ENCODE measurements around the gene CLCN6.

DNA sequence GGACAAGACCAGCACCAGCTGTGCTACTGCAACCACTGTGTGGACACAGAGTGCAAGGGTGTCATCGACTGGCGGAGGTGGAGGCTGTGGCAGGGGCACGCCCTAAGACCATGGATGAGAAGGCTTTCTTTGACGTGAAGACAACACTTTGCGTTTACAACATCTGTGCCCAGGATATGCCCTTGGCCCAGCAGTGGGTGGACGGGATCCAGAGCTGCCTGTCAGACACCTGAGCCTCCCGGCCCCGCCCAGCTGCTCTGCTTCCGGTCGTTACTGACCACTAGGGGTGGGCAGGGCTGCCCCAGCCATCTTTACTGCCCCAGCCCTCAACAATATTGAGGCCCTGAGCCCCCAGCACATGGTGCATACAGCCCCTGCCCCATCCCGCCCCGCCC is 74.2 kb downstream of the CLCN6 start:
- TF ChIP-seq EP300 (IDR thresholded peaks at IDR 0.05; ENCODE audit: borderline replicate concordance) (no peak), NFIC (IDR thresholded peaks at IDR 0.05) (no peak), RAD21 (IDR thresholded peaks at IDR 0.05; ENCODE audit: low read depth) (no peak)
- TF ChIP-seq, protein P1, sequence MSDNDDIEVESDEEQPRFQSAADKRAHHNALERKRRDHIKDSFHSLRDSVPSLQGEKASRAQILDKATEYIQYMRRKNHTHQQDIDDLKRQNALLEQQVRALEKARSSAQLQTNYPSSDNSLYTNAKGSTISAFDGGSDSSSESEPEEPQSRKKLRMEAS (IDR thresholded peaks at IDR 0.05), result no peak
- TF ChIP-seq, protein P2, sequence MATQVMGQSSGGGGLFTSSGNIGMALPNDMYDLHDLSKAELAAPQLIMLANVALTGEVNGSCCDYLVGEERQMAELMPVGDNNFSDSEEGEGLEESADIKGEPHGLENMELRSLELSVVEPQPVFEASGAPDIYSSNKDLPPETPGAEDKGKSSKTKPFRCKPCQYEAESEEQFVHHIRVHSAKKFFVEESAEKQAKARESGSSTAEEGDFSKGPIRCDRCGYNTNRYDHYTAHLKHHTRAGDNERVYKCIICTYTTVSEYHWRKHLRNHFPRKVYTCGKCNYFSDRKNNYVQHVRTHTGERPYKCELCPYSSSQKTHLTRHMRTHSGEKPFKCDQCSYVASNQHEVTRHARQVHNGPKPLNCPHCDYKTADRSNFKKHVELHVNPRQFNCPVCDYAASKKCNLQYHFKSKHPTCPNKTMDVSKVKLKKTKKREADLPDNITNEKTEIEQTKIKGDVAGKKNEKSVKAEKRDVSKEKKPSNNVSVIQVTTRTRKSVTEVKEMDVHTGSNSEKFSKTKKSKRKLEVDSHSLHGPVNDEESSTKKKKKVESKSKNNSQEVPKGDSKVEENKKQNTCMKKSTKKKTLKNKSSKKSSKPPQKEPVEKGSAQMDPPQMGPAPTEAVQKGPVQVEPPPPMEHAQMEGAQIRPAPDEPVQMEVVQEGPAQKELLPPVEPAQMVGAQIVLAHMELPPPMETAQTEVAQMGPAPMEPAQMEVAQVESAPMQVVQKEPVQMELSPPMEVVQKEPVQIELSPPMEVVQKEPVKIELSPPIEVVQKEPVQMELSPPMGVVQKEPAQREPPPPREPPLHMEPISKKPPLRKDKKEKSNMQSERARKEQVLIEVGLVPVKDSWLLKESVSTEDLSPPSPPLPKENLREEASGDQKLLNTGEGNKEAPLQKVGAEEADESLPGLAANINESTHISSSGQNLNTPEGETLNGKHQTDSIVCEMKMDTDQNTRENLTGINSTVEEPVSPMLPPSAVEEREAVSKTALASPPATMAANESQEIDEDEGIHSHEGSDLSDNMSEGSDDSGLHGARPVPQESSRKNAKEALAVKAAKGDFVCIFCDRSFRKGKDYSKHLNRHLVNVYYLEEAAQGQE (IDR thresholded peaks at IDR 0.05; ENCODE audit: low read depth), result no peak

Measured in Ishikawa (cell line).